Brain microvascular endothelial cell (primary cell): ENCODE results near the gene SELL.
"Not testable (repeated sequence)": the region's sequence is repeated elsewhere in the genome, so short reads cannot be mapped to it uniquely, and the experiment has no call there.

Experiments
- DNase-seq: peaks from one replicate; pipeline ENCODE4 v3.0.0-alpha.2; 2020
- H3K27ac ChIP-seq: fragments of 250-450 bp; sonication (Bioruptor Pico); 2 replicates; pipeline ENCODE4 v1.5.1; 2020; ENCODE audit warnings: mild to moderate bottlenecking, moderate library complexity
- H3K27me3 ChIP-seq: fragments of 250-450 bp; sonication (Bioruptor Pico); replicated peaks from 2 replicates; pipeline ENCODE4 v1.5.1; 2020; ENCODE audit warnings: mild to moderate bottlenecking
- H3K36me3 ChIP-seq: fragments of 250-450 bp; sonication (Bioruptor Pico); replicated peaks from 2 replicates; pipeline ENCODE4 v1.5.1; 2020; ENCODE audit warnings: mild to moderate bottlenecking
- H3K4me3 ChIP-seq: 2 replicates; pipeline ENCODE4 v1.5.1; 2011; ENCODE audit warnings: low read depth, mild to moderate bottlenecking, control low read depth, low read length, moderate library complexity
- CTCF ChIP-seq: IDR thresholded peaks from 2 replicates; pipeline ENCODE4 v1.5.1; 2011; ENCODE audit warnings: low read depth, mild to moderate bottlenecking, moderate library complexity, low read length, control low read depth, inconsistent platforms; ENCODE audit errors: missing control alignments
- in situ Hi-C: cut with HindIII; loops from 2 replicates; pipeline ENCODE4 v1.10.0; 2017; ENCODE audit warnings: low sequenced_read_pairs, low pct_ligation_motif_present

The SELL gene

GRCh38 chr1:169667227-169667639 lies 44.2 kb downstream of the SELL start:
- in situ Hi-C loops, H3K4me3 ChIP-seq, H3K36me3 ChIP-seq, H3K27me3 ChIP-seq, H3K27ac ChIP-seq, DNase-seq: not testable (repeated sequence)

- H3K27ac ChIP-seq, in situ Hi-C loops, DNase-seq, H3K27me3 ChIP-seq, H3K4me3 ChIP-seq, H3K36me3 ChIP-seq: not testable (repeated sequence)
Observed at GRCh38 chr1:169662680-169663079, 48.7 kb downstream of the SELL start.

GRCh38 chr1:169661066-169661465 lies 50.4 kb downstream of the SELL start:
- H3K27ac ChIP-seq, in situ Hi-C loops, H3K27me3 ChIP-seq, DNase-seq, H3K4me3 ChIP-seq, H3K36me3 ChIP-seq: not testable (repeated sequence)

GRCh38 chr1:169658777-169659176 lies 52.6 kb downstream of the SELL start:
- in situ Hi-C loops, H3K36me3 ChIP-seq, DNase-seq, H3K27me3 ChIP-seq, H3K27ac ChIP-seq, H3K4me3 ChIP-seq: not testable (repeated sequence)

- Histone ChIP-seq H3K27me3 (no peaks in the 10 kb centered on the region), H3K27ac (no peak overlapping the region), H3K36me3 (no peaks in the 10 kb centered on the region), H3K4me3 (no peak overlapping the region)
- in situ Hi-C loops, result no loop called here
- no peak for TF ChIP-seq CTCF
- no peak for DNase-seq
Observed at GRCh38 chr1:169653873-169654272, 57.5 kb downstream of the SELL start.

- in situ Hi-C loops, result no loop called here
- Histone ChIP-seq H3K4me3 (no peak overlapping the region), H3K27ac (no peak overlapping the region), H3K27me3 (no peaks in the 10 kb centered on the region), H3K36me3 (no peaks in the 10 kb centered on the region)
- TF ChIP-seq CTCF, result no peak
- DNase-seq, result no peak
Observed at GRCh38 chr1:169651035-169651434, 60.4 kb downstream of the SELL start.

- Histone ChIP-seq H3K27ac (no peak overlapping the region), H3K27me3 (no peaks in the 10 kb centered on the region), H3K4me3 (no peak overlapping the region), H3K36me3 (no peaks in the 10 kb centered on the region)
- in situ Hi-C loops, result no loop called here
- DNase-seq, result no peak
- no peak for TF ChIP-seq CTCF
Observed at GRCh38 chr1:169650551-169650950, 60.9 kb downstream of the SELL start.

- no peak overlapping the region for H3K4me3 ChIP-seq
- in situ Hi-C loops, result no loop called here
- no peak for DNase-seq
- no peaks in the 10 kb centered on the region for H3K27me3 ChIP-seq
- TF ChIP-seq CTCF, result no peak
- no peaks in the 10 kb centered on the region for H3K36me3 ChIP-seq
- H3K27ac ChIP-seq, result no peak overlapping the region
Observed at GRCh38 chr1:169648709-169649108, 62.7 kb downstream of the SELL start.
